ENCODE results near the gene SNX25.

DNA sequence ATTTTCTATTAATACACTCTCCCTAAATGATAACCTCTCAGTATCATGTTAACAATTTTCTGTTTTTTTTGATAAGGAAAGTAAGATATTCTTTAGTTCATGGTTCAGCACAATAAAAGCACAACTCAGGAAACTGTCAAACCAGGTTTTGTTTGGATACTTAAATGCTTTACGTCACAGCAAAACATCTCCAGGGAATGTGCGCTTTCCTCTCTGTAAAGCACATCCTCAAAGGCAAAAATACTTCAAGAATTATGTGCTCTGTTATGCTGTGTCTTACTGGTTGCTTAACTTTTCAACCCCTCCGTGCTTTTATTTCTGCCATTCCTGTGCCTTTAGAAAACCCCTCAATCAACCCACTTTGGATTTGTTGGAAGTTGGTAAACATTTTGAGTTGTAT, 27.8 kb downstream of the SNX25 start:
- TF ChIP-seq EZH2 (IDR thresholded peaks at IDR 0.05; ENCODE audit: low read depth, unreplicated experiment) = no peak
- TF ChIP-seq, protein P1, sequence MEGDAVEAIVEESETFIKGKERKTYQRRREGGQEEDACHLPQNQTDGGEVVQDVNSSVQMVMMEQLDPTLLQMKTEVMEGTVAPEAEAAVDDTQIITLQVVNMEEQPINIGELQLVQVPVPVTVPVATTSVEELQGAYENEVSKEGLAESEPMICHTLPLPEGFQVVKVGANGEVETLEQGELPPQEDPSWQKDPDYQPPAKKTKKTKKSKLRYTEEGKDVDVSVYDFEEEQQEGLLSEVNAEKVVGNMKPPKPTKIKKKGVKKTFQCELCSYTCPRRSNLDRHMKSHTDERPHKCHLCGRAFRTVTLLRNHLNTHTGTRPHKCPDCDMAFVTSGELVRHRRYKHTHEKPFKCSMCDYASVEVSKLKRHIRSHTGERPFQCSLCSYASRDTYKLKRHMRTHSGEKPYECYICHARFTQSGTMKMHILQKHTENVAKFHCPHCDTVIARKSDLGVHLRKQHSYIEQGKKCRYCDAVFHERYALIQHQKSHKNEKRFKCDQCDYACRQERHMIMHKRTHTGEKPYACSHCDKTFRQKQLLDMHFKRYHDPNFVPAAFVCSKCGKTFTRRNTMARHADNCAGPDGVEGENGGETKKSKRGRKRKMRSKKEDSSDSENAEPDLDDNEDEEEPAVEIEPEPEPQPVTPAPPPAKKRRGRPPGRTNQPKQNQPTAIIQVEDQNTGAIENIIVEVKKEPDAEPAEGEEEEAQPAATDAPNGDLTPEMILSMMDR (conservative IDR thresholded peaks at IDR 0.05; ENCODE audit: low read depth in 2 of 2) = no peak
- no peak for TF ChIP-seq EZH2phosphoT487 (IDR thresholded peaks at IDR 0.05; ENCODE audit: unreplicated experiment)
- TF ChIP-seq POLR2AphosphoS5 (IDR thresholded peaks at IDR 0.05; ENCODE audit: low read depth) = no peak
- TF ChIP-seq, protein P2, sequence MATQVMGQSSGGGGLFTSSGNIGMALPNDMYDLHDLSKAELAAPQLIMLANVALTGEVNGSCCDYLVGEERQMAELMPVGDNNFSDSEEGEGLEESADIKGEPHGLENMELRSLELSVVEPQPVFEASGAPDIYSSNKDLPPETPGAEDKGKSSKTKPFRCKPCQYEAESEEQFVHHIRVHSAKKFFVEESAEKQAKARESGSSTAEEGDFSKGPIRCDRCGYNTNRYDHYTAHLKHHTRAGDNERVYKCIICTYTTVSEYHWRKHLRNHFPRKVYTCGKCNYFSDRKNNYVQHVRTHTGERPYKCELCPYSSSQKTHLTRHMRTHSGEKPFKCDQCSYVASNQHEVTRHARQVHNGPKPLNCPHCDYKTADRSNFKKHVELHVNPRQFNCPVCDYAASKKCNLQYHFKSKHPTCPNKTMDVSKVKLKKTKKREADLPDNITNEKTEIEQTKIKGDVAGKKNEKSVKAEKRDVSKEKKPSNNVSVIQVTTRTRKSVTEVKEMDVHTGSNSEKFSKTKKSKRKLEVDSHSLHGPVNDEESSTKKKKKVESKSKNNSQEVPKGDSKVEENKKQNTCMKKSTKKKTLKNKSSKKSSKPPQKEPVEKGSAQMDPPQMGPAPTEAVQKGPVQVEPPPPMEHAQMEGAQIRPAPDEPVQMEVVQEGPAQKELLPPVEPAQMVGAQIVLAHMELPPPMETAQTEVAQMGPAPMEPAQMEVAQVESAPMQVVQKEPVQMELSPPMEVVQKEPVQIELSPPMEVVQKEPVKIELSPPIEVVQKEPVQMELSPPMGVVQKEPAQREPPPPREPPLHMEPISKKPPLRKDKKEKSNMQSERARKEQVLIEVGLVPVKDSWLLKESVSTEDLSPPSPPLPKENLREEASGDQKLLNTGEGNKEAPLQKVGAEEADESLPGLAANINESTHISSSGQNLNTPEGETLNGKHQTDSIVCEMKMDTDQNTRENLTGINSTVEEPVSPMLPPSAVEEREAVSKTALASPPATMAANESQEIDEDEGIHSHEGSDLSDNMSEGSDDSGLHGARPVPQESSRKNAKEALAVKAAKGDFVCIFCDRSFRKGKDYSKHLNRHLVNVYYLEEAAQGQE (IDR thresholded peaks at IDR 0.05; ENCODE audit: unreplicated experiment) = no peak
- no peak for TF ChIP-seq ZNF331 (CRISPR knock-in tag; IDR thresholded peaks at IDR 0.05; ENCODE audit: low read depth)

All from GM23338 (cell line).